H1 (cell line): ENCODE data around the gene RAB3IL1. TPM values are rescaled to one million over a fixed set of nuclear protein-coding genes. Genes with fewer than 3 reads are reported as not detected.

ENCODE experiments used
- CTCF ChIA-PET: fragments of 300-600 bp; sonication (Branson Sonifier 250); formaldehyde crosslinking; loops from one replicate; lab custom pipeline; 2021; ENCODE audit not compliant: partially characterized antibody; lab: Charles Lee
- POLR2A ChIA-PET: fragments of 300-600 bp; sonication (Branson Sonifier 250); formaldehyde crosslinking; loops from one replicate; lab custom pipeline; 2021; ENCODE audit warnings: inconsistent platforms; ENCODE audit not compliant: partially characterized antibody; lab: Charles Lee
- DNase-seq, 2 experiments: peaks; one replicate each; pipeline versions ENCODE4 v3.0.0 to v3.0.0-alpha.2; 2010 to 2022; ENCODE audit warnings: low spot score in 2 of 2, low read depth in 1 of 2, mixed read lengths in 1 of 2
- FAIRE-seq: peaks from 2 replicates; lab custom pipeline; 2011; peaks lifted over from hg19 to GRCh38; lab: Jason Lieb, UNC
- H2AFZ ChIP-seq: 2 replicates; pipeline ENCODE4 v1.8.1; 2012; ENCODE audit warnings: low read length, inconsistent platforms
- H2AK5ac ChIP-seq: 2 replicates; pipeline ENCODE4 v1.6.1; 2013; ENCODE audit warnings: low read depth, low read length
- H2BK120ac ChIP-seq: replicated peaks from 2 replicates; pipeline ENCODE3; 2013; ENCODE audit warnings: low read depth, low read length, inconsistent platforms
- H2BK12ac ChIP-seq: 2 replicates; pipeline ENCODE4 v1.6.1; 2013; ENCODE audit warnings: low read depth, low read length
- H2BK15ac ChIP-seq: 2 replicates; pipeline ENCODE4 v1.6.1; 2013; ENCODE audit warnings: low read length
- H2BK20ac ChIP-seq: 2 replicates; pipeline ENCODE4 v1.6.1; 2013; ENCODE audit warnings: low read length
- H2BK5ac ChIP-seq: 2 replicates; pipeline ENCODE4 v1.6.1; 2013; ENCODE audit warnings: low read depth, low read length
- H3K14ac ChIP-seq: 2 replicates; pipeline ENCODE4 v1.6.1; 2013; ENCODE audit warnings: inconsistent platforms; ENCODE audit not compliant: insufficient read length
- H3K18ac ChIP-seq: 2 replicates; pipeline ENCODE4 v1.6.1; 2013; ENCODE audit warnings: low read length; ENCODE audit errors: extremely low read depth
- H3K23ac ChIP-seq: 2 replicates; pipeline ENCODE4 v1.6.1; 2013; ENCODE audit warnings: inconsistent platforms; ENCODE audit not compliant: insufficient read length
- H3K23me2 ChIP-seq: 2 replicates; pipeline ENCODE4 v1.6.1; 2013; ENCODE audit warnings: low read depth, low read length
- H3K27ac ChIP-seq: 2 replicates; pipeline ENCODE4 v1.6.1; 2011; ENCODE audit warnings: low read depth, low read length, inconsistent platforms
- H3K27me3 ChIP-seq, 4 experiments: replicated peaks in 1 of 4; 1 replicate in 1 of 4; 2 replicates in 3 of 4; pipeline versions ENCODE4 v1.6.1 to v1.8.1; 2011 to 2013; ENCODE audit warnings: low read length in 3 of 4, mild to moderate bottlenecking in 3 of 4, inconsistent platforms in 2 of 4, mixed read lengths in 2 of 4, moderate library complexity in 1 of 4; ENCODE audit not compliant: control insufficient read depth in 3 of 4, insufficient read depth in 3 of 4; ENCODE audit errors: extremely low read depth in 1 of 4
- H3K36me3 ChIP-seq, 4 experiments: 2 replicates each; pipeline versions ENCODE4 v1.6.1 to v1.8.1; 2011 to 2013; ENCODE audit warnings: mild to moderate bottlenecking in 4 of 4, low read length in 3 of 4, moderate library complexity in 2 of 4, control low read depth in 1 of 4, inconsistent platforms in 1 of 4; ENCODE audit not compliant: insufficient read depth in 4 of 4, control insufficient read depth in 2 of 4
- H3K4ac ChIP-seq: replicated peaks from 2 replicates; pipeline ENCODE3; 2013; ENCODE audit warnings: low read length, low read depth, mixed read lengths, inconsistent platforms; ENCODE audit not compliant: insufficient read length
- H3K4me1 ChIP-seq, 4 experiments: replicated peaks in 1 of 4; 1 replicate in 1 of 4; 2 replicates in 3 of 4; pipeline versions ENCODE4 v1.6.1 to v1.8.1; 2011 to 2013; ENCODE audit warnings: low read length in 3 of 4, inconsistent platforms in 2 of 4, mixed read lengths in 1 of 4; ENCODE audit not compliant: insufficient read depth in 4 of 4, control insufficient read depth in 3 of 4
- H3K4me2 ChIP-seq, 2 experiments: 2 replicates each; pipeline versions ENCODE4 v1.6.1 to v1.8.1; 2011 to 2013; ENCODE audit warnings: low read depth in 2 of 2, low read length in 2 of 2, control low read depth in 1 of 2, inconsistent platforms in 1 of 2, mild to moderate bottlenecking in 1 of 2; ENCODE audit not compliant: insufficient read depth in 1 of 2
- H3K4me3 ChIP-seq, 4 experiments: fragments of 200-600, 300-600 bp in 1 of 4; sonication (generic), shearing (Covaris generic), sonication (Bioruptor Twin) in 1 of 4; 2 replicates each; pipeline versions ENCODE4 v1.5.1 to v1.8.1; 2011 to 2016; ENCODE audit warnings: low read length in 4 of 4, low read depth in 3 of 4, control low read depth in 2 of 4, inconsistent platforms in 2 of 4, mild to moderate bottlenecking in 2 of 4, mixed read lengths in 1 of 4, moderate library complexity in 1 of 4; ENCODE audit not compliant: insufficient read depth in 2 of 4; ENCODE audit errors: extremely low read depth in 1 of 4
- H3K56ac ChIP-seq: replicated peaks from 2 replicates; pipeline ENCODE3; 2013; ENCODE audit warnings: low read depth, mild to moderate bottlenecking, mixed read lengths, low read length, inconsistent platforms; ENCODE audit not compliant: insufficient read length
- H3K79me1 ChIP-seq: 2 replicates; pipeline ENCODE4 v1.6.1; 2013; ENCODE audit warnings: low read depth, low read length, control low read depth
- H3K79me2 ChIP-seq, 2 experiments: 2 replicates each; pipeline versions ENCODE4 v1.6.1 to v1.8.1; 2012 to 2013; ENCODE audit warnings: low read length in 2 of 2, mild to moderate bottlenecking in 2 of 2, inconsistent platforms in 1 of 2; ENCODE audit not compliant: insufficient read depth in 2 of 2, control insufficient read depth in 1 of 2
- H3K9ac ChIP-seq, 4 experiments: replicated peaks in 1 of 4; 1 replicate in 1 of 4; 2 replicates in 3 of 4; pipeline versions ENCODE4 v1.6.1 to v1.8.1; 2011 to 2013; ENCODE audit warnings: low read depth in 3 of 4, low read length in 3 of 4, control low read depth in 2 of 4, mild to moderate bottlenecking in 2 of 4, moderate library complexity in 2 of 4, inconsistent platforms in 1 of 4; ENCODE audit errors: extremely low read depth in 1 of 4
- H3K9me3 ChIP-seq, 2 experiments: 2 replicates each; pipeline versions ENCODE4 v1.6.1 to v1.8.1; 2012 to 2013; ENCODE audit warnings: mild to moderate bottlenecking in 2 of 2, moderate library complexity in 2 of 2, control low read depth in 1 of 2, inconsistent platforms in 1 of 2, low read depth in 1 of 2, low read length in 1 of 2, mixed read lengths in 1 of 2; ENCODE audit not compliant: insufficient read depth in 2 of 2
- H4K20me1 ChIP-seq, 2 experiments: replicated peaks in 1 of 2; 2 replicates each; pipeline versions ENCODE3 to v1.8.1; 2011 to 2013; ENCODE audit warnings: inconsistent platforms in 2 of 2, low read length in 2 of 2, mild to moderate bottlenecking in 1 of 2; ENCODE audit not compliant: insufficient read depth in 2 of 2, control insufficient read depth in 1 of 2
- H4K5ac ChIP-seq: 2 replicates; pipeline ENCODE4 v1.6.1; 2013; ENCODE audit warnings: low read length, low read depth, mixed read lengths, inconsistent platforms; ENCODE audit not compliant: insufficient read length
- H4K8ac ChIP-seq: 2 replicates; pipeline ENCODE4 v1.8.0; 2013; ENCODE audit warnings: mild to moderate bottlenecking, moderate library complexity, low read length, inconsistent platforms; ENCODE audit not compliant: insufficient read depth; ENCODE audit errors: extremely low read depth
- H4K91ac ChIP-seq: replicated peaks from 2 replicates; pipeline ENCODE3; 2013; ENCODE audit warnings: low read length, mixed read lengths, inconsistent platforms; ENCODE audit not compliant: insufficient read length
- ASH2L ChIP-seq: fragments of 200-600, 300-600 bp; sonication (generic); IDR thresholded peaks from one replicate; pipeline ENCODE4 v1.7.1; 2017; ENCODE audit warnings: low read length
- BRCA1 ChIP-seq: IDR thresholded peaks from 2 replicates; pipeline ENCODE4 v1.6.1; 2012; ENCODE audit warnings: low read depth, low read length, improper control_type of control experiment
- EP300 ChIP-seq, 2 experiments: IDR thresholded peaks; 1 replicate in 1 of 2; 2 replicates in 1 of 2; pipeline ENCODE4 v1.6.1; 2011 to 2012; ENCODE audit warnings: low read depth in 2 of 2, low read length in 2 of 2, mild to moderate bottlenecking in 2 of 2, borderline replicate concordance in 1 of 2, inconsistent platforms in 1 of 2, moderate library complexity in 1 of 2
- GTF2F1 ChIP-seq: IDR thresholded peaks from 2 replicates; pipeline ENCODE4 v1.6.1; 2012; ENCODE audit warnings: low read depth, low read length, improper control_type of control experiment, borderline replicate concordance
- KDM1A ChIP-seq: fragments of 200-600, 300-600 bp; sonication (generic); IDR thresholded peaks from 2 replicates; pipeline ENCODE4 v1.7.1; 2016; ENCODE audit warnings: mild to moderate bottlenecking, low read length, borderline replicate concordance
- MAFK ChIP-seq: IDR thresholded peaks from 2 replicates; pipeline ENCODE4 v1.6.1; 2012; ENCODE audit warnings: low read depth, mild to moderate bottlenecking, improper control_type of control experiment, low read length
- SP2 ChIP-seq: IDR thresholded peaks from 2 replicates; pipeline ENCODE4 v1.6.1; 2012; ENCODE audit warnings: mild to moderate bottlenecking, low read length, inconsistent platforms
- WGBS, 2 experiments: shearing (Covaris generic) in 1 of 2; methylation state at CpG; one replicate each; pipeline versions ENCODE4 v1.1.6 to v1.1.7; 2013 to 2015; ENCODE audit warnings: low lambda C conversion rate in 2 of 2, mixed read lengths in 2 of 2, inconsistent platforms in 1 of 2, low coverage in 1 of 2, missing lambda C conversion rate in 1 of 2; ENCODE audit not compliant: insufficient replicate concordance in 2 of 2, insufficient coverage in 1 of 2, insufficient read length in 1 of 2; ENCODE audit errors: extremely low coverage in 1 of 2, missing lambda C conversion rate in 1 of 2; 5-methylcytosine and 5-hydroxymethylcytosine counted together
- polyA plus RNA-seq, 7 experiments: library from polyadenylated mRNA; depleted of rRNA in 3 of 7; stranded (reverse) in 5 of 7; unstranded in 2 of 7; fragments of >200 nt in 5 of 7; fragments of 200-250 nt in 2 of 7; gene quantifications; 1 replicate in 5 of 7; 2 replicates in 1 of 7; 4 replicates in 1 of 7; pipeline versions ENCODE4 v1.2.1 to v1.2.3, GENCODE V29; 2011 to 2013; ENCODE audit warnings: missing spikeins in 2 of 7, mixed read lengths in 2 of 7
- total RNA-seq: library from RNA; stranded (reverse); fragmentation: NEBNext Ultra II Directional; extraction: Animal tissue kit (Norgen Biotek cat#: 25700); gene quantifications from 2 replicates; pipeline ENCODE4 v1.2.1, GENCODE V29; 2021
- TF ChIP-seq, protein P1 (sequence below): IDR thresholded peaks from 2 replicates; pipeline ENCODE4 v1.6.1; 2012; ENCODE audit warnings: low read length, inconsistent platforms
- TF ChIP-seq, protein P2 (sequence below): IDR thresholded peaks from 2 replicates; pipeline ENCODE4 v1.6.1; 2012; ENCODE audit warnings: inconsistent platforms

The RAB3IL1 gene
- total and polyA plus RNA-seq, 2 of the 8 experiments (the other 6 are each of a cell fraction or from before 2014, with no cell fraction given), result 6.8 to 7.9 TPM

DNA sequence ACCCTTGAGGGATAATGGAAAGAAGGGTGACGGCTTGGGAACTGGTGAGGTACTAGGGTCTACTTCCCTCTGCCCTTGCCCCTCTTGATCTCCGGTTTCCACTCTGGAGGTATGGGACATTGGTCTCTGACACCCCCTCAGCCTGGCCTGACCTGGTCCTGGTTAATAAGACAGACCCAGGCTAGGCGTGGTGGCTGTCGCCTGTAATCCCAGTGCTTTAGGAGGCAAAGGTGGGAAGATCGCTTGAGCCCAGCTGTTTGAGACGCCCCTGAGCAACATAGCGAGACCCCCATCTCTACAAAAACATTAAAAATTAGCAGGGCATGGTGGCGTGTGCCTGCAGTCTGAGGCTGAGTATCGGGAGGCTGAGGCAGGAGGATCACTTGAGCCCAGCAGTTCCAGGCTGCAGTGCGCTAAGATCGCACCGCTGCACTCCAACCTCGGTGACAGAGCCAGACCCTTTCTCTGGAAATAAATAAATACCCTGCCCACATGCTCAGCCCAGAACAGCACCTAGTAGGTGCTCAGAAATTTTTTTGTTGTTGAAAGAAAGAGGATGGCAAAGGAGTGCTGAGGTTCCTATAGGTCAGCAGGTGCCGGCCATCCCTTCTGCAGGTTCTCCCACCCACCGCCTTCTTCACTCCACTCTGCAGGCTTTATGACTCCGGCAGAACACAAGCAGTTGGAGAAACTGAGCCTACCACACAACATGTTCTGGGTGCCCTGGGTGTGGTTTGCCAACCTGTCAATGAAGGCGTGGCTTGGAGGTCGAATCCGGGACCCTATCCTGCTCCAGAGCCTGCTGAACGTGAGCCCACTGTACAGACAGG, 39.0 kb upstream of the RAB3IL1 start:
- Histone ChIP-seq H2BK12ac (peak overlapping the region; percentile 32; the same call in 1 of the 2 replicates), H3K4me3 (peak overlapping the region in 2 of 4 experiments; percentile 19 to 54; a peak in 3 of 8 replicates)
- POLR2A ChIA-PET, result interaction anchor here (22.2 kb wide), 1 partner anchor 15 kb away, joined by 458 read pairs; the partner anchor contains the start of gene FTH1
- TF ChIP-seq, protein P1, sequence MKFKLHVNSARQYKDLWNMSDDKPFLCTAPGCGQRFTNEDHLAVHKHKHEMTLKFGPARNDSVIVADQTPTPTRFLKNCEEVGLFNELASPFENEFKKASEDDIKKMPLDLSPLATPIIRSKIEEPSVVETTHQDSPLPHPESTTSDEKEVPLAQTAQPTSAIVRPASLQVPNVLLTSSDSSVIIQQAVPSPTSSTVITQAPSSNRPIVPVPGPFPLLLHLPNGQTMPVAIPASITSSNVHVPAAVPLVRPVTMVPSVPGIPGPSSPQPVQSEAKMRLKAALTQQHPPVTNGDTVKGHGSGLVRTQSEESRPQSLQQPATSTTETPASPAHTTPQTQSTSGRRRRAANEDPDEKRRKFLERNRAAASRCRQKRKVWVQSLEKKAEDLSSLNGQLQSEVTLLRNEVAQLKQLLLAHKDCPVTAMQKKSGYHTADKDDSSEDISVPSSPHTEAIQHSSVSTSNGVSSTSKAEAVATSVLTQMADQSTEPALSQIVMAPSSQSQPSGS, result no peak
- TF ChIP-seq KDM1A (no peak), BRCA1 (no peak), MAFK (no peak), ASH2L (no peak), SP2 (no peak), EP300 (IDR thresholded peaks at IDR 0.05; ENCODE audit: borderline replicate concordance in 1 of 2, low read depth in 2 of 2, low read length in 2 of 2) (no peak), GTF2F1 (no peak)
- TF ChIP-seq, protein P2, sequence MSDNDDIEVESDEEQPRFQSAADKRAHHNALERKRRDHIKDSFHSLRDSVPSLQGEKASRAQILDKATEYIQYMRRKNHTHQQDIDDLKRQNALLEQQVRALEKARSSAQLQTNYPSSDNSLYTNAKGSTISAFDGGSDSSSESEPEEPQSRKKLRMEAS, result no peak

More for the DNA sequence above, 39.0 kb upstream of the RAB3IL1 start:
- no peak overlapping the region for H4K5ac ChIP-seq
- no peak overlapping the region for H4K91ac ChIP-seq
- peaks cover 0 to 4% (median 3%) of the 10 kb centered on the region in 4 experiments; a peak in 5 of 7 replicates for H3K4me1 ChIP-seq
- no peak overlapping the region for H3K27ac ChIP-seq
- peak overlapping the region; percentile 48; the same call in 1 of the 2 replicates for H2BK15ac ChIP-seq
- no peak overlapping the region for H3K56ac ChIP-seq
- no peaks in the 10 kb centered on the region for H3K79me2 ChIP-seq
- H3K9ac ChIP-seq, result no peak overlapping the region
- no peaks in the 10 kb centered on the region for H3K79me1 ChIP-seq
- no peak overlapping the region; the same call in 1 of the 2 replicates for H3K18ac ChIP-seq
- H2AK5ac ChIP-seq, result no peak overlapping the region
- FAIRE-seq (no peak), DNase-seq (peak in 1 of 2 experiments; percentile 43)
- H3K4me2 ChIP-seq, result peak overlapping the region; percentile 66 to 78
- peak overlapping the region; percentile 28; the same call in 1 of the 2 replicates for H2BK5ac ChIP-seq
- no peak overlapping the region; the same call in 1 of the 2 replicates for H4K8ac ChIP-seq
- H2AFZ ChIP-seq, result 0 out of 2 replicates have a peak overlapping the region, but pooled peaks have one; percentile 13
- H3K14ac ChIP-seq, result no peak overlapping the region
- H3K23me2 ChIP-seq, result peaks cover 2% of the 10 kb centered on the region; the same call in 1 of the 2 replicates
- H3K27me3 ChIP-seq, result peaks cover 0 to 8% (median 2%) of the 10 kb centered on the region in 4 experiments; a peak in 4 of 7 replicates
- WGBS, 2 experiments, result 84% methylated on average over 20 of the region's 20 CpGs; no CpG with 5 or more reads in 1 of the 2 experiments
- CTCF ChIA-PET, result interaction anchor here (1.1 to 2.5 kb wide), 3 partner anchors 9 to 152 kb away, joined by 3 to 9 read pairs (median 4); no protein-coding TSS in a partner anchor
- no peak overlapping the region for H2BK20ac ChIP-seq
- H3K4ac ChIP-seq, result no peak overlapping the region
- H4K20me1 ChIP-seq, result no peaks in the 10 kb centered on the region
- no peaks in the 10 kb centered on the region for H3K9me3 ChIP-seq
- no peak overlapping the region for H3K23ac ChIP-seq
- H3K36me3 ChIP-seq, result no peaks in the 10 kb centered on the region
- H2BK120ac ChIP-seq, result no peak overlapping the region
